MM.1S (cell line): ENCODE data around the gene PTPN12.
A peak's percentile ranks its signal among the peaks of the same experiment; 100 is the strongest.

ENCODE experiments used
- DNase-seq: peaks from one replicate; pipeline ENCODE4 v3.0.0-alpha.2; 2015
- H2AFZ ChIP-seq: fragments of 300-600 bp; sonication (generic); 2 replicates; pipeline ENCODE4 v1.6.0; 2016; ENCODE audit warnings: antibody characterized with exemption, low read length
- H3F3A ChIP-seq: fragments of 300-600 bp; sonication (generic); 2 replicates; pipeline ENCODE4 v1.6.1; 2016; ENCODE audit warnings: mild to moderate bottlenecking, antibody characterized with exemption, low read length, moderate library complexity, mixed read lengths; ENCODE audit not compliant: insufficient read depth
- H3K27ac ChIP-seq: fragments of 300-600 bp; sonication (generic); 2 replicates; pipeline ENCODE4 v1.5.1; 2016; ENCODE audit warnings: mild to moderate bottlenecking, low read length
- H3K27me3 ChIP-seq: fragments of 300-600 bp; sonication (generic); replicated peaks from 2 replicates; pipeline ENCODE4 v1.6.0; 2016; ENCODE audit warnings: low read length; ENCODE audit not compliant: insufficient read depth
- H3K36me3 ChIP-seq: fragments of 300-600 bp; sonication (generic); replicated peaks from 2 replicates; pipeline ENCODE4 v1.6.1; 2016; ENCODE audit warnings: mild to moderate bottlenecking, low read length, mixed read lengths; ENCODE audit not compliant: insufficient read depth
- H3K4me1 ChIP-seq: fragments of 300-600 bp; sonication (generic); 2 replicates; pipeline ENCODE4 v1.6.1; 2016; ENCODE audit warnings: low read length, mixed read lengths
- H3K4me2 ChIP-seq: fragments of 300-600 bp; sonication (generic); 2 replicates; pipeline ENCODE4 v1.6.0; 2016; ENCODE audit warnings: low read depth, low read length
- H3K4me3 ChIP-seq: fragments of 300-600 bp; sonication (generic); 2 replicates; pipeline ENCODE4 v1.5.1; 2016; ENCODE audit warnings: low read length, mixed read lengths
- H3K79me2 ChIP-seq: fragments of 300-600 bp; sonication (generic); 2 replicates; pipeline ENCODE4 v1.6.1; 2016; ENCODE audit warnings: mixed run types, low read length, mixed read lengths
- H3K9ac ChIP-seq: fragments of 300-600 bp; sonication (generic); 2 replicates; pipeline ENCODE4 v1.6.1; 2016; ENCODE audit warnings: low read length, mixed read lengths
- H3K9me2 ChIP-seq: fragments of 300-600 bp; sonication (generic); replicated peaks from 2 replicates; pipeline ENCODE4 v1.6.1; 2016; ENCODE audit warnings: mild to moderate bottlenecking, low read length, mixed read lengths; ENCODE audit not compliant: insufficient read depth
- H3K9me3 ChIP-seq: fragments of 300-600 bp; sonication (generic); replicated peaks from 2 replicates; pipeline ENCODE4 v1.6.1; 2016; ENCODE audit warnings: mild to moderate bottlenecking, low read length, mixed read lengths; ENCODE audit not compliant: insufficient read depth
- H4K20me1 ChIP-seq: fragments of 300-600 bp; sonication (generic); 2 replicates; pipeline ENCODE4 v1.6.1; 2016; ENCODE audit warnings: mild to moderate bottlenecking, low read length, moderate library complexity, mixed read lengths; ENCODE audit not compliant: insufficient read depth
- CTCF ChIP-seq: fragments of 300-600 bp; sonication (generic); IDR thresholded peaks from 2 replicates; pipeline ENCODE4 v1.5.1; 2016; ENCODE audit warnings: antibody characterized with exemption, low read length, mixed read lengths
- EZH2 ChIP-seq: fragments of 300-600 bp; sonication (generic); optimal IDR thresholded peaks from 2 replicates; pipeline ENCODE3; 2017; ENCODE audit warnings: low read depth, mild to moderate bottlenecking, antibody characterized with exemption, low read length, mixed read lengths
- EZH2phosphoT487 ChIP-seq: fragments of 300-600 bp; sonication (generic); IDR thresholded peaks from 2 replicates; pipeline ENCODE4 v1.6.1; 2018; ENCODE audit warnings: antibody characterized with exemption, low read length

The PTPN12 gene

GRCh38 chr7:77570330-77571011 is 33.4 kb downstream of the PTPN12 start:
- H3K4me2 ChIP-seq: no peak overlapping the region
- H3K9me3 ChIP-seq: no peaks in the 10 kb centered on the region
- DNase-seq: peak; percentile 16
- H3K4me3 ChIP-seq: no peak overlapping the region
- no peak overlapping the region for H3K9ac ChIP-seq
- TF ChIP-seq EZH2: no peak
- TF ChIP-seq EZH2phosphoT487: no peak
- no peak for TF ChIP-seq CTCF
- peaks cover 3% of the 10 kb centered on the region; the same call in 1 of the 2 replicates for H3K4me1 ChIP-seq
- H4K20me1 ChIP-seq: no peaks in the 10 kb centered on the region
- no peak overlapping the region for H3K27ac ChIP-seq
- no peaks in the 10 kb centered on the region for H3K27me3 ChIP-seq
- H2AFZ ChIP-seq: no peak overlapping the region
- H3K9me2 ChIP-seq: no peaks in the 10 kb centered on the region
- no peaks in the 10 kb centered on the region for H3F3A ChIP-seq
- H3K79me2 ChIP-seq: no peaks in the 10 kb centered on the region
- no peaks in the 10 kb centered on the region for H3K36me3 ChIP-seq

DNA sequence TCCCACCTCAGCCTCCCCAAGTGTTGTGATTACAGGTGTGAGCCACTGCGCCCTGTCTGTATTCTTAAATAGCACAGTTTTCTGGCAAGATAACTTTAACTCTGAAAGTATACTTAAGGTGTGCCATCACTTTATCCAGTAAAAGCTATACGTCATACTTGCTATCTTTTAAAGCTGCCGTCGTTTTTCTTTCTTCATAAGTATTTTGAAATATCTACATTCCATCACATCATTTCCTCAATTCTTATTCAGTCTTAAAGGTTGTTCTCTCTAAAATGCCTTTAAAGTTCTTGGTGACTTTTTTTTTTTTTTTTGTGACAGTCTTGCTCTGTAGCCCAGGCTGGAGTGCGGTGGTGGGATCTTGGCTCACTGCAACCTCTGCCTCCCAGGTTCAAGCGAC is 34.7 kb downstream of the PTPN12 start:
- no peak overlapping the region for H2AFZ ChIP-seq
- TF ChIP-seq CTCF: no peak
- no peak for TF ChIP-seq EZH2
- TF ChIP-seq EZH2phosphoT487: no peak
- no peak overlapping the region for H3K9ac ChIP-seq
- no peaks in the 10 kb centered on the region for H3K79me2 ChIP-seq
- no peaks in the 10 kb centered on the region for H3F3A ChIP-seq
- no peaks in the 10 kb centered on the region for H4K20me1 ChIP-seq
- H3K9me3 ChIP-seq: no peaks in the 10 kb centered on the region
- H3K27me3 ChIP-seq: no peaks in the 10 kb centered on the region
- H3K27ac ChIP-seq: no peak overlapping the region
- no peak overlapping the region for H3K4me3 ChIP-seq
- H3K4me2 ChIP-seq: no peak overlapping the region
- H3K9me2 ChIP-seq: no peaks in the 10 kb centered on the region
- H3K36me3 ChIP-seq: no peaks in the 10 kb centered on the region
- DNase-seq: no peak
- peaks cover 3% of the 10 kb centered on the region; the same call in 1 of the 2 replicates for H3K4me1 ChIP-seq

- peaks cover 3% of the 10 kb centered on the region; the same call in 1 of the 2 replicates for H3K4me1 ChIP-seq
- H3K9me3 ChIP-seq: no peaks in the 10 kb centered on the region
- no peaks in the 10 kb centered on the region for H3K36me3 ChIP-seq
- no peak overlapping the region for H3K4me2 ChIP-seq
- no peak for DNase-seq
- H3K9me2 ChIP-seq: no peaks in the 10 kb centered on the region
- H4K20me1 ChIP-seq: no peaks in the 10 kb centered on the region
- no peak overlapping the region for H3K9ac ChIP-seq
- H3K27ac ChIP-seq: no peak overlapping the region
- H3F3A ChIP-seq: no peaks in the 10 kb centered on the region
- H3K4me3 ChIP-seq: no peak overlapping the region
- TF ChIP-seq EZH2 (no peak), CTCF (no peak), EZH2phosphoT487 (no peak)
- no peaks in the 10 kb centered on the region for H3K27me3 ChIP-seq
- H3K79me2 ChIP-seq: no peaks in the 10 kb centered on the region
- no peak overlapping the region for H2AFZ ChIP-seq
These were observed 38.1 kb downstream of the PTPN12 start for GRCh38 chr7:77575187-77575586.
